CD4-positive, alpha-beta T cell treated with Interleukin-10 for 1 hour (primary cell): ENCODE measurements around the gene PAFAH1B1.
A peak's percentile ranks its signal among the peaks of the same experiment; 100 is the strongest.

Source experiments
- DNase-seq: peaks from one replicate; pipeline ENCODE4 v3.0.0-alpha.2; 2020

PAFAH1B1 gene

GRCh38 chr17:2705263-2705662 lies 111.8 kb downstream of the PAFAH1B1 start:
- DNase-seq = no peak

DNA sequence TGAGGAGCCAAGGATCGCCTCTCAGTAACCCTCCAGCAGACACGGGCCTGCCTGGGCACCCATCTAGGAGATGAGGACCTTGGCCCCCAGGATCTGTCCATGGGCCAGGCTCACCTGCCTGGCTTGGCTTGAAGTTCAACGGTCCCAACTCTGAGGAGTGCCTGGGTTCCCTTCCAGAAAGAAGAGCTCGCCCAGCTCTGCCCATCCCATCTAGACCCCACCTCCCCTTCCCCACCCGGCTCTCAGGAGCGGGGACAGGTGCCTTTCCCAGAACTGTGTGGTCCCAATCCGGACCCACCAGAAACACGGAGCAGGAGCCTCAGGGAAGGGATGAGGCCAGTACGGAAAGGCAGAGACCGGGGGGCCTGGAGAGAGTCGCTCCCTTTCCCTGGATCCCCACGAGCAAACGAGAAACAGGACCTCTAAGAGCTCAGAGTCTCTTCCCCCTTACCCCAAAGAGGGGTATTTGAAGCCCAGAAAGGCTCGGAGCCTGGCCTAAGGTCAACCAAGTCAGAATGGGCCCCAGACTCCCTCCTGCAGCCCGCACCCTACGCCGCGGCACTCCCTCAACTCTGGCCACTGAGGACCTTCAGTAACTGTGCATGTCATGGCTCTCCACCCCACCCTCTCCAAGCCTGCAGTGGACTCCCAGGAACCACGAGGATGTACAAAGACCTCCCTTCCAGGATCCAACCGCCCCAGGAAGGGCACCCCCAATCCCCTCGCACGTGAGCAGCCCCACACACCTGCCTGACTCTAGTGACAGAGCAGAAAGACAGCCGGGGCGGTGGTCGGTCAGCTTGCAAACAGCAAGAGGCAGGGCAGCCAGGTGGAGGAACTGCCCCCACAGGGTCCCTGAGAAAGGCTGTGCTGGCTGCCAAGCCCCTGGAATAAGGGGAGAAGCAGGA lies 112.7 kb downstream of the PAFAH1B1 start:
- DNase-seq = no peak

GRCh38 chr17:2706911-2707510 lies 113.6 kb downstream of the PAFAH1B1 start:
- DNase-seq = no peak

DNA sequence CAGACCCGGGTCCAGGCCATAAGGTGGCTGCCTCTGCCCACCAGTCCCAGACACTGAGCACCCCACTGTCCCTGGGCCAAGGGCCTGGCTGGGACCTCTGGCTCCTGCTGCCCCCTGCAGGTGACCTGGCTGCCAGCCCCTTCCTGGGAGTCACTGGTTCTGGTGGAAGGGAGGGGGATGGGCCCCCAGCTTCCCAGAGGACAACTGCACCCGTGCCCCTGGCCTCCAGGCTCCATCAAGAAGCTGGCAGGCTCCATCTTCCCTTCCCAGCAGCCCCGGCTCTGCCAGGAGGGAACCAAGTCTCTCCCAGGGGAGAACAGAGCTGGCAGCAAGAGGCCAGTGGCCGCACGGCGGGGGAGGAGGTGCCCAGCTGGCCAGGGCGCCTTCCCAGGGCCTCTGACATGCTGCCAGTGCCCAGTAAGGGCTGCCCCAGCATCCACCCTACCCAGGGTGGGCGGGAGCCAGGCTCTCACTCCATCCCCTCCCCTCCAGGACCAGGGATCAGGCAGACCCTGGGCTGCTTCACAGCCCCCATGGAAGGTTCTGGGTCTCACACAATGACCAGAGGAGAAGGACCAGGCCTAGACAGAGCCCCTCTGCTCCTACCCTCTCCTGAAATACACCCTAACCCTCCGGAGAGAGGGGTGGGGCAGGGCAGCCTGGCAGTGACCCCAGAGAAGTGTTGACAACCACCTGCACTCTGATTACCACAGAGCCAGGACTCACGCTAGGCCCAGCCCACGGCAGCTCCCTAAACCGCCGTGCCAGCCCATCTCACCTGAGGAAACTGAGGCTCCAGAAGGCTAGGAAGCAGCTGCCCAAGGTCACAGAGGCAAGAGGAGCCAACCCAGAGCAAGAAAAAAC lies 114.5 kb downstream of the PAFAH1B1 start:
- DNase-seq = no peak

DNA sequence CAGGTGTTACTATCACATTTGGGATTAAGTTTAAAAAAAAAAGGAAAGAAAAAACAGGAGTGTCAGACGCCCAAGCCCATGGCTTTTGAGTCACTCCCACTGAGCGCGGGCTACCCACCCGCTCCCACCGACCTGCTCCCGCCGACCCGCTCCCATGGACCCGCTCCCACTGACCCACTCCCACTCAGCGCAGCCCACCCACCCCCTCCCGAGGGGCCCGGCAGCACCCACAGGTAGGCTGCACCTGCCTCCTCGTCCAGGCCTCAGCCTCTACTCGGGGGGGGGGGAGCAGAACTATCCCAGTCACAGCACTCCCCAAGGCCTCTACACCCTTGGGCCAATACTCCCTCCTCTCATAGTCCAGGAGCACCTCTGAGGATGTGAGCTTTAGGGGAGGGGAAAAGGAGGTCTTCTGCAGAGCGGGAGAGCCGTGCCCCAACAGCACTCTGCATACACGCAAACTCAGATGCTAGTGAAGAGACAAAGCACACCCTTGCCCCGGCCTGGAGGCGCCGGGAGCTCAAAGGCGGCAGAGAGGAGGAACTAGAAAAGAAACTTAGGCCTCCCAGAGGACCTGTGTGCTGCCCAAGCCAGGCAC lies 115.2 kb downstream of the PAFAH1B1 start:
- DNase-seq = no peak

GRCh38 chr17:2709183-2709661 lies 115.8 kb downstream of the PAFAH1B1 start:
- DNase-seq = no peak

DNA sequence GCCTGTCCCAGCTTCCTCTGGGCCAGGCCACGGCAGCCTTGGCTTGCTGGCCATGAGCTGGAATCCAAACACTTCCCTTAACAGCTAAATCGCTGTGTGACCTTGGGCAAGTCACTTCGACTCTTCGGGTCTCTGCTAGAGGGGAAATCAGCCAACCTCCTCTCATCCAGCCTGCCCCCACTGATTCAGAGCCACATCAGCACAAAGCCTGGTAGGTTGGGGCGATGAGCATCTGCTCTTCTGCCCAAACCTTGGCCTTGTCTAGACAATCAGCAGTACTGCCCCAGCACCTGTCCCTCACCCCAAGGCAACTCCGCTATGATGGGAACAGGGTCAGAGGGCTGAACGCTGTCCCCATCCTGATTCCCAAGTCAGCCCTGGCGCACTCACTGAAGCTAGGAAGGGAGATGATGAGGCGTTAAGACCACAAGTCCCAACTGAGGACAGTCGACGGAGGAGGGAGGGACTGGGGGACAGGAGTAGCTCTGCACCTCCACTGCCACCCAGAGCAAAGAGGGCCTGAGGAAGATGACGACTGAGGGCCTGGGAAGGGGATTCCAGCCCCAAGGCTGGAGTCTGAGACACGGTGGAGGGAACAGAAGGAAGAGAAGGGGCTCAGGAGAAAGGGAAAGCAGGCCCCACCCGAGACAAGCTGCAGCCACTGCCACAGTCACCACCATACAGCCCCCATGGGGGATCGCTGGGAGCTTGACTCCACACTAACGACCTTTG lies 116.8 kb downstream of the PAFAH1B1 start:
- DNase-seq = no peak

- DNase-seq = peak; percentile 28
Measured at GRCh38 chr17:2710803-2711607, 117.6 kb downstream of the PAFAH1B1 start.

GRCh38 chr17:2711608-2712299 lies 118.3 kb downstream of the PAFAH1B1 start, which contains the start of gene CLUH:
CLUH (minus strand) TSS chr17:2711764; CDS start chr17:2711661, 103 bp downstream.
- peak; percentile 96 for DNase-seq

DNA sequence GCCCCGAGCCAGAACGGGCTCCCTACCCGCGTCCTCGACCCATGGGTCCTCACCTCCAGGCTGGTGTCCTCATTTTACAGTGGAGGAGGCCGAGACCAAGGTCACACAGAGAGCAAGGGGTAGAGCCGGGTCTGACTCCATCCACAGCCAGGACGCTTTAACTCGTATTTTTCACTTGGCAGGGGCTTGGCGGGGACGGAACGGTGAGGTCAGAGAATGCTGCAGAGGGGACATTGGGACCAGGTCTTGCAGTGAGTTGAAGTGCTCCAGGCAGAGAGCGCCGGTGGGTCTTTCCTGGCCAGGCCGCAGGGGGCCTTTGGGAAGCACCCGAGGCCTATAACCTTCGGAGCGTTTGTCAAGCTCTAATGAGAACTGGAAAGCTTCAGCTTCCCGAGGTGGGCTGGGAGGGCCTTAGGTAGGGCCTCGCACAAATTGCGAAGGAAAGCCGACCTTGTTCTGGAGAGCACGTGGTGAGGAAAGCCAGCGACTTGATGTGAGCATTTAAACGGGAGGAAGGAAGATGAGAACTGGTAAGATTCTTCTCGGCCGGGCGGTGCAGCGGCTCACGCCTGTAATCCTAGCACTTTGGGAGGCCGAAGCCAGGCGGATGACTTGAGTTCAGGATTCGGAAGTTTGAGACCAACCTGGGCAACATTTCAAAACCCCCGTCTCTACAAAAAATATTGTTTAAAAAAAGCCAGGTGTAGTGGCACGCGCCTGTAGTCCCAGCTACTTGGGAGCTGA lies 119.0 kb downstream of the PAFAH1B1 start:
- no peak for DNase-seq

DNA sequence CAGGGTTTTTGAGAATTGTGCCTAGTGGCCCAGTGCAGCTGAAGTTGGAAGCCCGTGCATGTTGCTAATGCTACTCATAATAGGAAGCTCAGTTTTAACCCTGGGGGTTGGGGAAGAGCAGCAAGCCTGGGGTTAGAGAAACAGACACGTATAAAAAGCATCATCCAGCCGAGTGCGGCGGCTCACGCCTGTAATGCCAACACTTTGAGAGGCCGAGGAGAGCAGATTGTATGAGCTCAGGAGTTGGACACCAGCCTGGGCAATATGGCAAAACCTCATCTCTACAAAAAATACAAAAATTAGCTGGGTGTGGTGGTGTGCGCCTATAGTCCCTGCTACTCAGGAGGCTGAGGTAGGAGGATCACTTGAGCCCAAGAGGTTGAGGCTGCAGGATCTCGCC lies 120.4 kb downstream of the PAFAH1B1 start:
- no peak for DNase-seq

DNA sequence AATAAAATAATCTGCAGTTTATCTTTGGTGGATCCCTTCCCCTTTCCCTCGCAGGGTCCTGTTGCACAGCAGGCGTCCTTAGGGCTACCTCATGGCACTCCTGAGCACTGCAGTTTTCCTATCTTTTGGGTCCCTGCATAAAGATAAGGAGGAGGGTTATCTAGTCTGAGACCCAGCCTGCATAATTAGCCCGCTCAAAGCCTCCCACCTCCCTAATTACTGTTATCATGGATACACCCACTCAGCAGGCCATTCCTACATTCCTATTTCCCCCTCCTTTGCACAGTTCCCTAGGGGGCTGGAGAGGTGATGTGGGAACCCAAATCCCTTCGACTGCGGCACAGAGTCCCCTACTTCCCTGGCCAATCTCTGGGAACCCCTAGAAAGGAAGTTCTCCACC lies 123.2 kb downstream of the PAFAH1B1 start:
- DNase-seq = no peak

DNA sequence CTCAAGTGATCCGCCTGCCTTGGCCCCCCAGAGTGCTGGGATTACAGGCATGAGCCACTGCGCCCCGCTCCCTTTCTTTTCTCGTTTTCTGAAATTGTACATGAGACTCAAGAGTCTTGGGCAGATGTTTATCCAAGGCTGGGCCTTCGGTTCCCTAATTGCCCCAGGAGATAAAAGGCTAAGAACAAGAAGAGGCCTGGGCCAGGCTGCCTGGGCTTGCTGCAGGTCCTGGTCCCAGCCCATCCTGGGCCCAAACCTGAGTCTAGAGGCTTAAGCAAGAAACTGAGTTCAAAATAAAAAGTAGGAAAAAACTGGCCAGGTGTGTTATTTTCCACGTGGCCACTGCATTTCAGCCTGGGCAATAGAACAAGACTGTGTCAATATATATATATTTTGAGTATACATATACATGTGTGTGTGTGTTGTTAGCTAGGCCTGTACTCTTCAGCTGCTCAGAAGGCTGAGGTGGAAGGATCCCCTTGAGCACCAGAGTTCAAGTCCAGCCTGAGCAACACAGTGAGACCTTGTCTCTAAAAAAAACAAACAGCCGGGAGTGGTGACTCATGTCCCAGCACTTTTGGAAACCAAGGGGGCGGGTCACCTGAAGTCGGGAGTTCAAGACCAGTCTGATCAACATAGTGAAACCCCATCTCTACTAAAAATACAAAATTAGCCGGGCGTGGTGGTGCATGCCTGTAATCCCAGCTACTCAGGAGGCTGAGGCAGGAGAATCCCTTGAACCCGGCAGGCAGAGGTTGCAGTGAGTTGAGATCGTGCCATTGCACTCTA lies 124.9 kb downstream of the PAFAH1B1 start:
- no peak for DNase-seq

- DNase-seq = no peak
Measured at GRCh38 chr17:2719861-2720260, 126.4 kb downstream of the PAFAH1B1 start.

DNA sequence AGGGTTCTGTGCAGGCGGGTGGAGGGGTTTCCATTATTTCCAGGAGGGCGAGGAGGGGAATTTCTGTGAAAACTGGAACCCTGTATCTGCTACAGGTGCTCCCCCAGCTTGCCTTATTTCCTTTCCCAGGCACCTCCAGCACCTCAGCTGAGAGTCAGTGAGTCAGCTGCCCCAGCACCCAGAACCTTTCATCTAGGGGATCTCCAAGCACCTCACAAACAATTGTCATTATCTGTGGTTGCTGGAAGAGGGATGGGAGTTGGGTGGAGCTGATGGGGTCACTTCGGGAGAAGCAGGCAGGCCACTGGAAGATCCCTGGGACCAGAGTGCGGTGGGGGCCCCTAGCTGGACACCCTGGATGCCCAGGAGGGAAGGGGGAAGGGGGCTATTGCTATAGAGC lies 128.1 kb downstream of the PAFAH1B1 start:
- no peak for DNase-seq

GRCh38 chr17:2722611-2723010 lies 129.2 kb downstream of the PAFAH1B1 start:
- DNase-seq = no peak

DNA sequence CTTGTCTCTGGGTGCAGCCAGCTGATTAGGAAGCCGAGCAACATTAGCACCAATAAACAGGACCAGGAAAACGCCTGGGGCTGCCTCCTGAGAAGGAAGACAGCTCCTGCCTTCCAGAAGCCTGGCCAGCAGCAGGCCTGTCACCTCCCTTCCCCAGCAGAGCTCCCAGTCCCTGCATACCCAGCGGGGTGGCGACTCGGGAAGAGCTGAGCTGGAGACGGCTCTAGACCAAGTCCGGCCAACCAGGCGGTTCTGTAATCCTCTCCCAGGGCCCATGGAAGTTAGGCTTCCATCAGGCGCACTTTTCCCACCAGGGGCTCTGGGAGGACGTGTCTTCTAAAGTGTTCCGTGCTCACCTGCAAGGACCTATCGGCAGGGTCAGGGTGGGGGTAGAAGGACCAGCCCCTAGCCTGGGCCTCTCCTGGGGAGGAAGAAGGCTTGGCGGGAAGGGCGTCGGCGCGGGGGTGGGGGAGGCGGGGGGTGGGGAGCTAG lies 130.1 kb downstream of the PAFAH1B1 start:
- no peak for DNase-seq

DNA sequence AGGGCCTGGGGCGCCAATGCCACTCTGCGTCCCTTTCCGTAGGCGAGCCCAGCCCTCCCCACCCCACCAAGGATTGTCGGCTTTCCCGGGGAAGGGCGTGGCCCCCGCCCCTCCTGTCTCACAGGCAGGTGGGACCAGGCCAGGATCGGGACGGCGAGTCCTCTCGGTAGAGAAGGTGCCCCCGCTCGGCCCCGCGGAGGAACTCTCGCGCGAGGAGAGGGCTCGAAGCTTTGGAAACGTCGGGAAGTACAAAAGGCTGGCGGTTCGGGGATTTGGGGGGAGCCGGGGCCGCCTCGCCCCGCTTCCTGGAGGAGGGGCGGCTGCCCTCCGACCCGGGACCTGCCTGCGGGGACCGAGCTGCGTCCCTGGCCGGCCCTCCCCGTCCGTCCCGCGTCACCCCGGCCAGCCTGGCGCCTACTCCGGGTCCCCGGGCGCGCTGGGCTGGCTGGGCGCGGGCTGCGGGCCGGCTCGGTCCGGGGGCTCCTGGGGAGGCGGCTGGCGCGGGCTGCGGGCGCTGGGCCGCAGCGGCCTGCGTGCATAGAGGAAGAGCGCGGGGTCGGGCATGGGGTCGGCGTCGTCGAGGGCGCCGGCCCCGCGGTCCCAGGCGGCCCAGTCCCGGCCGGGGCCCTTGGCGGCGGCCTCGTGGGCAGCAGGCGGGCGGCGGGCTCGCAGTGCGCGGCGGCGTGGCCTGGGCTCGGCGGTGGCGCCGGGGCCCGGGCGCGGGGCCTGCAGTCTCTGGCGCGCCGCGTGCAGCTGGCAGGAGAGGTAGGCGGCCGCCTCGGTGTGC lies 130.7 kb downstream of the PAFAH1B1 start:
- no peak for DNase-seq
